GM18502 (cell line): ENCODE measurements around the gene RTN4IP1.

Experiments
- ATAC-seq: cut with Tn5 transposase; IDR thresholded peaks from one replicate; pipeline ENCODE4 v1.9.1; 2021; ENCODE audit warnings: mild to moderate bottlenecking; ENCODE audit not compliant: unreplicated experiment, poor library complexity

Gene RTN4IP1, protein sequence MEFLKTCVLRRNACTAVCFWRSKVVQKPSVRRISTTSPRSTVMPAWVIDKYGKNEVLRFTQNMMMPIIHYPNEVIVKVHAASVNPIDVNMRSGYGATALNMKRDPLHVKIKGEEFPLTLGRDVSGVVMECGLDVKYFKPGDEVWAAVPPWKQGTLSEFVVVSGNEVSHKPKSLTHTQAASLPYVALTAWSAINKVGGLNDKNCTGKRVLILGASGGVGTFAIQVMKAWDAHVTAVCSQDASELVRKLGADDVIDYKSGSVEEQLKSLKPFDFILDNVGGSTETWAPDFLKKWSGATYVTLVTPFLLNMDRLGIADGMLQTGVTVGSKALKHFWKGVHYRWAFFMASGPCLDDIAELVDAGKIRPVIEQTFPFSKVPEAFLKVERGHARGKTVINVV

DNA sequence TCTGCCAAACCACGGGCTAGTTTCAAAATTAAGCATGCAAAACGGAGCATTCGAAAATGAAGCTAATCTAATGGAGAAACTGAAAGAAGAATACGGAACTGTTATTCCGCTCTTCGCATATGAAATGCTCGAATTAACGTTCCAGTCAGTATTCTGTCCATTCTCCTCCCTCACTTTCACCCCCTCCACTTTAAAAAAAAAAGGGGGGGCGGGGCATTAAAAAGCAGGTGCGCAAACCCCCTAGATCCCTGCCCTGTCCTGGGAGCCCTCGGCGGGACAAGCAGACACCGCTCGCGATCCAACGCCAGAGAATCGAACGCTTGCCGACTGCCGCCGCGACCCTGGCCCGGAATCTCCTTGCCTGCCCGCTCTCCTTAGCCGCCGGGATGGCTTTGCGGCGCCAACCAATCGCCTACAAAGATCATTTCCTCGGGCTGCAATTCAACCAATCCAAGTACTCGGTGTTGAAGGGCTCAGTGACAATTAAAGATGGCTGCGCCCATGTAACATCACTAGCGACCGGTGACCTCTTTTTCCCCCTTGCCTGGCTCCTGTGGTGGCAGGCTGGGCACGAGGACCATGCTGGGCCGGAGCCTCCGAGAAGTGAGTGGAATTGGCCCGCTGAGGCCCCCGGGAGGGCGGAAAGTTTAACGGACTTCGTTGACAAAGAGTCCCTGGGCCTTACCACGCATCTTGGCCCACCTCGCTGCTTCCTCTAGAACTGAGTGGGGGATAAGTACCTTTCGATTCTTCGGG lies at the start of gene RTN4IP1, which contains the start of gene QRSL1:
Gene RTN4IP1, minus strand, starts transcription at position 396 of the 756 bp plus-strand sequence. CDS start 477 bp downstream, outside the sequence.
Gene QRSL1, plus strand, starts transcription at position 476 of the 756 bp plus-strand sequence. Its CDS starts 104 bp downstream, at position 580.
- peak; percentile 84 for ATAC-seq

DNA sequence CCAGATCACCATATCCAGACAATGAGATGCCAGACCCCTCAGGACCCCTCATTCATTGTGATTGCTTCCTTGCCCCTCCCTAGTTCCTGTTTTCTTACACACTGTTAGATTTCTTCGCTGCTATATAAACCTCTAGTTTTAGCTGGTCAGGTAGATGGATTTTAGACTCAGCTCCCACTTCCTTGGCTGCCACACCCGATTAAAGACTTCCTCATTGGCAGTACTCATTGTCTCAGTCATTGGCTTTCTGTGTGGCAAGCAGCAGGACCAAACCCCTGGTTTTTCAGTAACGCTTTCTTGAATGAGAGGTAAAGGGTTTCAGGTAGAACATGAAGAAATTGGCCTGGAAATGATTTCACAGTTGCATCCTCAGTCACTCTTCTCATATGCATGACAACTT lies 48.0 kb upstream of the RTN4IP1 start:
- no peak for ATAC-seq

DNA sequence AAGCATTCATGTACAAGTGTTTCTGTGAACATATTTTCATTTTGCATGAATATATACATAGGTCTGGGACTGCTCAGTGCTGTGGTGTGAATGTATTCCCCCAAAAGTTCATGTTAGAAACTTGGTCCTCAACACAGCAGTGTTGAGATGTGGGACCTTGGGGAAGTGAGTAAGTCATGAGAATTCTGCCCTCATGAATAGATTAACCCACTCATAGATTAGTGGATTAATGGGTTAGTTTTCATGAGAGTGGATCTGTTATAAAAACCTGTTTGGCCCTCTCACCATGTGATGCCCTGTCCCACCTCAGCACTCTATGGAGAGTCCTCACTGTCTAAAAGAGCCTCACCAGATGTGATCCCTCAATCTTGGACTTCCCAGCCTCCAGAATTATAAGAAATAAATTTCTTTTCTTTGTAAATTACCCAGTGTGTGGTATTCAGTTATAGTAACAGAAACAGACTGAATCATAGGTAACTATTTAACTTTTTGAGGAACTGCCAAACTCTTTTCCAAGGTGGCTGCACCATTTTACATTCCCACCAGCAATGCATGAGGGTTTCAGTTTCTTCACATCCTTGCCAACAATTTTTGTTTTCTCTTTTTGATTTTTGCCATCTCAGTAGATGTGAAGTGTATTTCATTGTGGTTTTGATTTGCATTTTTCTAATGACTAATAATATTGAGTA lies 45.4 kb upstream of the RTN4IP1 start:
- ATAC-seq: no peak

DNA sequence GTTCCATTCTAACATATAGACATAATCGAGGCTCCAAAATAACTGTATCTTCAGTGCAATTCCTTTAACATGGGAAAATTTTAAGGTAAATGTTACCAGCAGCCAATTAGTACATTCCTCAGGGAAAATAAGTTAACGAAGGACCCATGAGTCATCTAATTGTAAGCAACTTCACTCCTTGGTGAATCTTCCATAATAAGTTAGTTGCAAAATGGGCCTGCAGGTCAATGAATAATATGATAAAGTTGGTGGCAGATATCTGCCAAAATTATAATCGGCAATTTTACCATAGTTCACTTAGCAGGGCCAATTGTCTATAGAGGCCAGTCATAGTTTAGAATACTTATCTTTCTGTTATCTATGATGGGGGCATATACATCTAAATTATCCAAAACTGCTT lies 42.4 kb upstream of the RTN4IP1 start:
- ATAC-seq: no peak

DNA sequence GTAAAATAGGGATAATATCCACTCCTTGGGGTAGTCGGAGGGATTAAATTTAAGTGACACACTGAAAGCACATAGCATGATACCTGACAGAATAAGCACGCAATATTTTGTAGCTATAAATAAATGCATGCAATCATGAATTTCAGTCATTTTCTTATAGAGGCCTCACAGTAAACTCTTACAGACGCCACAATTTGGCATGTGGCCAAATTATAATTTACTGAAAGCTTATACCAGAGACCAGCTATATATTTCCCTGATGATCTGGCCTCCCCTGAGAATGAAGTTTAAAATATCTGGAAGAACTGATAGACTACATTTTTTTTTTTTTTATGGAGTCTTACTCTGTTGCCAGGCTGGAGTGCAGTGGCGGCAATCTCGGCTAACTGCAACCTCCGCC lies 40.9 kb upstream of the RTN4IP1 start:
- ATAC-seq: no peak

DNA sequence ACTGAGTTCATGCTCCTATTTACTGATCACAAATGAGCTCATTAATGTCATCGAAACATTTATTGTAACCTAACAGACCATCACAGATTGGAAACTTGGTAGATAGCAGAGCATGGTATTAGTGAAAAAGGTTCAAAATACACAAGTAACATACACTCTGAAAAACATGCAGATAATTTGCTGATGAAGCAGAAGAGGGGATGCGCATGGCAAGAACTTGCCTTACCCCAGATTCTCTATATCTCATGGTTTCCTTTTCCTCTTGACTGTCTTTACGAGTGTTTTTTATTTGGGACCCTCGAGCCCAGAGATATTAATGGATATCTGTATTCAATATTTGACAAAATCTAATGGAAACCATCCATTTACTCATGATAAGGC lies 37.7 kb upstream of the RTN4IP1 start:
- ATAC-seq: no peak

DNA sequence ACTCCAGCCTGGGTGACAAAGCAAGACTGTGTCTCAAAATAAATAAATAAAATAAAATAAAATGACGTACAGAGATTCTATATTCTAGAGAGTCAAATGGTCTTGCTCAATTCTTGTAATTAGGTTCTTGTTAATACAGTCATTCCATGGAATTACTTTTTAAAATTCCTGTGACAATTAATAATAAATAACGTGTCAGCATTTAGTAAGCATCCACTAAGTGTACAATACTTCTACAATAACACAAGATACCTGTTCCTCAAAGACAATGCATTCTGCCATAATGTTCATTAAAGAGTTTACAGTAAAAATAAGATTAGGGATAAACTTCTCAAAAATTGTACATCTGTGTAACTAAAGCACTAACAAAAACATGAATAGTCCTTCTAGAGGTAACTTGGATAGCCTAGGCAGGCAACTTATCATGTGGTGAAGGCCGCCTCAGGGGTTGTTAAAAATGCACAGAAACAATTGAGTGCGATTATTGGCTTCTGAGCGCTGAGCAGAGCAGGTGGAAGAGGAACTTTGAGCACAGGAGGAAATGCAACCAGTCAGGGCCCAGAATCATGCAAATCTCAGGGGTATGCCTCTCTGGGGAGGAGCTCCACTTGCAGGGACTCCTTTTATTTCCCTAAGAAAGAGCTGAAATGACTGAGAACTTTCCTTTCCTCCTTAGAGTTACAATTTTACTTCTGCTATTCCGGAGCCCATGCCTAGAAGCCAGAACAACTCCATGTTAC lies 37.2 kb upstream of the RTN4IP1 start:
- ATAC-seq: peak; percentile 99

DNA sequence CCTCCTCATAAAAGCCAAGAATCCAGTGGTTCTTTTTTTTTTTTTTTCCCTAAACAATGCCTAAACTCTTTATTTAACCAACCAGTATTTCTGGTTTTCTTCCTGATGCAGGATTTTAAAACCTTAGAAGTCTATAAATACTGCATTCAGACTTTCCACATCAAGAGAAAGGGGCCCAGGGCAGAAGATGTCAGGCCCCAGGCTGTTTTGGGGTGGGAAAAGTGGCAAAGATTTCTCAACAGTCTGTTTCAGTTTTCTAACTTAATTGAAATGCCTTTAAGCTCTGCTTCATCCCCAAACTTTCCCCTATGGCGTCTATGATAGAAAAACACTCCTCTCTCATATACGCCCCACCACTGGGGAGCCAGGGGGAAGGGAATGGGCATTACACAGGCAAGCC lies 33.2 kb upstream of the RTN4IP1 start:
- no peak for ATAC-seq

DNA sequence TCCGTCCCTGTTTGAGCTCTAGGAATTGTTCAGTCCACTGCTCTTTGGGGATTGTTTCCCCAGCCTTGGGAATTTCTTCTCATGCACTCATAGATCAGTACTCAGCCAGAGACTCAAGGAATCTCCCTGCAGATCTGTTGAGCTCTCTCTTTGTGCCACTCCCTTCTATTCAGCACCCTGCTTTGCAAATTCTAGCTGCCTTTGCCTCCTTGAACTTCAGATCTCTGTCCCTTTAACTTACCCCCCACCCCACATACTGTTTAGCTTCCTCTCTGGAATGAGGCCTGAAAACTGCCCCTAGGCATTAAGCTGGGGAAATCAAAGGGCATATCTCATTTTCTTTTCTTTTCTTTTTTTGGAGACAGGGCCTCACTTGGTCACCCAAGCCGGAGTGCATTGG lies 30.6 kb upstream of the RTN4IP1 start:
- ATAC-seq: no peak

DNA sequence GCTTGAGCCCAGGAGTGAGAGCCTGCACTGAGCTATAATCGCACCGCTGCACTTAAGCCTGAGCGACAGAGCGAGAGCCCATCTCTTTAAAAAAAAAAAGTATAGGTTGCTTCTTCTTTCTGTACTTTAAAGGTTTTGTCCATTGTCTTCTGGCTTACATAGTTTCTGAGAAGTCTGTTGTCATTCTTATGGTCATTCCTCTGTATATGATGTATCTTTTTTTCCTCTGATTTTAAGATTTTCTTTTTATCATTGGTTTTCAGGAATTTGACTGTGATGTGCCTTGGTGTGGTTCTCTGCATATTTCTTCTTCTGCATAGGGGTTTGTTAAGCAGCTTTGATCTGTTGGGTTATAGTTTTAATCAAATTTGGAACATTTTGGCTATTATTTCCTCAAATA lies 29.2 kb upstream of the RTN4IP1 start:
- ATAC-seq: no peak

DNA sequence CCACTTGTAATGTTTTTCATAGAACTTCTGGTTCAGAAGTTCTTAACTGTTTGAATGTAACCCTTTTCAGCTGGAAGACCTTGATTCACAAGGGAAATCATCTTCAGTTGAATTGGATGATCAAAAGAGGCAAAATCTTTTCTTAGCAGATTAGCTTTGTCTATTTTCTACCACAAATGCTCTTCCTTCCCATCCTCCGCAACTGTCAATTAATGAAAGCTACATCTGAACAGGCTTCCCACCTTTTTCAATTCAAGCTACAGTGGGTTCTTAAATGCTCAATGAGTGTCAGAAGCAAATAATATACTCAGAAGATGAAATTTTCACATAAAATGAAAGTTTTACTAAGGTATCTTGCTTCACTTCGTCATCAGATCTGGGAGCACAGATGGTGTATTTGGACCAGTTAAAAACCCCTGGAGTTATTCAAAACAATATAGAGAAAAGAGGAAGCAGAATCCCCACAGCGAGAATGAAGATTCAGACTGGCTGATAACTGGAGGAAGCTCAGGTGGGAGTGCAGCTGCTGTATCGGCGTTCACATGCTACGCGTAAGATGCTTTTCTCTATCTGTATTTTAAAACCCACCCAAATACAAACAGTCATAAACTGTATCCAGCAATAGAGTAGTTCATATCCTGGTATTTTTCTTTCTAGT lies 19.5 kb upstream of the RTN4IP1 start:
- peak; percentile 75 for ATAC-seq

DNA sequence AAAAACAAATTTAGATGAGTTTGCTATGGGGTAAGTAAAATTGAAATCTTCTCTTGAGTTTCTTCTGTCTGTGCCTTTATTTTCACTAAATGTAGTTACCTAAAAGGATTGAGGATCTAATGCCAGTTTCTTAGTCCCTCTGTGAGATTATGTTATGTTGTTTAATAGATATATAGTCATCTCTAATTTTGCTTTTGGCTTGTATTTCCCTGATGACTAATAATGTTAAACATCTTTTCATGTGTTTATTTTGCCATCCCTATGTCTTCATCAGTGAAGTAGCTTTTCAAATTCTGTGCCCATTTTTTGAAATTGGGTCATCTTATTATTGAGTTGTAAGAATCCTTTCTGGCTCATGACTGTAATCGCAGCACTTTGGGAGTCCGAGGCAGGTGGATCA lies 13.8 kb upstream of the RTN4IP1 start:
- ATAC-seq: no peak

DNA sequence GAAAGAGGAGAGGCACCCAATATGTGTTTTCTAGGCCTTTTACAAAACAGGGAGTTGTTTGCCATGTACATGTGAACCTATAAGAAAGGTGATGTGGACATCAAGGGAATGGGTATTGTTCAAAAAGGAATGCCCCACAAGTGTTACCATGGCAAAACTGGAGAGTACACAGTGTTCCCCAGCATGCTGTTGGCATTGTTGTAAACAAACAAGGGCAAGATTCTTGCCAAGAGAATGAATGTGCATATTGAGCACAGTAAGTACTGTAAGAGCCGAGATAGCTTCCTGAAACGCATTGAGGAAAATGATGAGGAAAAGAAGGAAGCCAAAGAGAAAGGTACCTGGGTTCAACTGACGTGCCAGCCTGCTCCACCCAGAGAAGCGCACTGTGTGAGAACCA lies 13.2 kb upstream of the RTN4IP1 start:
- no peak for ATAC-seq

DNA sequence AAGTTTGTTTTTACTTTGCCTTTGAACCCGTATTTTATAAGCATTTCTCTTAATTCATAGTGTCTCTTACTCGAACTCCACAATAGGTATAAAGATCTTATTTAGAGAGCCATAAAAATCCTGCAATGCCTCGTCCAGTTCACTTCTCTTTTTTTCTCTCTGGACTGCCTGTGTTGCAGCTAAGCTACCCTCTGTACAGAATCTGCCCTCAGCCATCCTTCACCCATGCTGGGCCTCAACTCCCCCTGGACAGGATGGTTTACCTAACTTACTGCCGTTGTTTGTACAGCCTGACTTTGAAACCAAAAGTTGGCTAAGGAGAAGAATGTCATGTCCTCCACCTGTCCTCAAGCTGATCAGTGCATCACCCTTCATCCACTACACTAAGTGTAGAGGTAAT lies 10.5 kb upstream of the RTN4IP1 start:
- ATAC-seq: no peak

DNA sequence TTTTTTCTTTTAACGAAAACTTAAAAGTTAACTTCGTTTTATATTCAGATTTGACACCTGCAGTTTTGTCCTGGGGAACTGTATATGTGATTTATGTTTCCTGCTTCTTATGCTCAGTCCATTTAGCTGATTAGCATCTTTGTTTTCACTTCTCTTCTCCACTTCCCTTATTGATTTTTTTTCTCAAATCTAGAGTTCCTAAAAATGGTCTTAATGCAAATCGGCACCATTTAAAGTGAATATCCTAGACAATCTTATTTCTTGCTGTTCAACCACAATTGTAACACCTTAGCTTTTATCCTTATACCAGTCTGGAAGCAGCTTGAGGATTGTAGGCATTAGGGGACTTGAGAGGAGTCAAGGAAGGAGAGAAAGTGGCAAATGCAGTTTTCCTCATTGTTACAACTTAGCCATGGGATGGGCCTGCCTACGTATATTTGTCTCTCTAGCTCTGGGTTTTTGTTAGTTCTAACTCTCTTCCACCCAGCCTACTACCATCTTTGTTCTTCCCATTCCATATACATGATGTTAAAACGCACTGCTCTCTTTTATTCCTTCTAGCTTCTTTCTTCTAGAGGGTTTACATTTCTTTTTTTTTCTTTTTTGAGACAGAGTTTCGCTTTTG lies 8.5 kb upstream of the RTN4IP1 start:
- peak; percentile 73 for ATAC-seq

DNA sequence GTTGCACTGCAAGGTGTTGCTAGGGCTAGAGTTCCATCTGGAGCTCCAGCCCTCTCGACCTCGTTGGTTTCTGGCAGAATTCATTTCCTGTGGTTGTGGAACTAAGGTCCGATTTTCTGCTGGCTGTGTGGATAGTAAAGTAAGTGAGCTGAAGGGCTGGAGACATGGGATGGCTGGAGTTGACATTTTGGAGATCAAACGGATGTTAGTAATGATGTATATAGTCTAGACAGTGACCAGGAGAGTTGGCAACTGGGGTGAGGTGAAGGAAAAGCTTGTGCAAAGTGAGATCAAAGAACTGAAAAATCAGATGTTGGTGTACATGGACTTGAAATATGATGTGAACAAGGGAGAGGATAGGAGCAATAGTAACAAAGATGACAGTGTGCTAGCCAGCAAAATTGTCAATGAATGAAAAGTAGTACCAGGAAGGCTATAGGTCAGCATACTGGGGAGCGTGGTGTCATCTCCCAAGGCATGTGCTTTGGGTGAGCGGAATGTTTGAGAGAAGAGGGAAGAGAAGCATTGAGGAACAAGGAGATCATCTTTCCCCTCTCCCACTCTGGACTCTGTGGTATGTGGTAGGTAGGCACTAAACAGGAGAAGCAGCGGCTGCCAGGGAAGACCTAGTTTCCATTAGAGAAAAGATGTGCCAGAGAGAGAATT lies 7.9 kb upstream of the RTN4IP1 start:
- peak; percentile 36 for ATAC-seq

DNA sequence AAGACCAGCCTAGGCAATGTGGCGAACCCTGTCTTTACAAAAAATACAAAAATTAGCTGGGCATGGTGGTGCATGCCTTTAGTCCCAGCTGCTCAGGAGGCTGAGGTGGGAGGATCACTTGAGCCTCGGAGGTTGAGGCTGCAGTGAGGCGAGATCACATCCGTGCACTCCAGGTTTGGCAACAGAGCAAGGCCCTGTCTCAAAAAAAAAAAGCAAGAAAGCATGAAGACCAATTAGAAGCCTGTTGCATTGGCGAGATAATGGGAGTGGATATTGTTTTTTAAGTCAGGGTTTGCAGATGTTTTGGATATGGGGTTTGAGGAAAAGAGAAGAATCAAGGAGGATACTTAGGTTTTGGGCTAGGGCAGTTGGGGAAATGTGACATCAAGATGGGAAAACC lies 5.3 kb upstream of the RTN4IP1 start:
- no peak for ATAC-seq

DNA sequence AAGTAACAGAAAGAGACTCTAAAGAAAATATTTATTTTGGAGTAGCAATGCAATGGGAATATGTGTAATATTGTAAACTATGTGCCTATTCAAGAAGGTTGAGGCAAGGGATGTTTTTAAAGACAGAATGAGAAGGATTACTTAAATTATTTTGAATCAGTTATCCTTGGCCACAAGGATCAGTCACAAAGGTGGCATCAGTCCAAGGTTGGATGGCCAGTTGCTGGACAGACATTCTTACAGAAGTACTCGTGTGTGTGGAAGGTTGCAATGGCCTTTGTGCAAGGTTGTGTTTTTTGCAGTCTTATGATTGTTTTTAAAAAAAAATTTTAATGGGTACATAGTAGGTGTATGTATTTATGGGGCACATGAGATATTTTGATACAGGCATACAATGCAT lies 2.0 kb upstream of the RTN4IP1 start:
- no peak for ATAC-seq

DNA sequence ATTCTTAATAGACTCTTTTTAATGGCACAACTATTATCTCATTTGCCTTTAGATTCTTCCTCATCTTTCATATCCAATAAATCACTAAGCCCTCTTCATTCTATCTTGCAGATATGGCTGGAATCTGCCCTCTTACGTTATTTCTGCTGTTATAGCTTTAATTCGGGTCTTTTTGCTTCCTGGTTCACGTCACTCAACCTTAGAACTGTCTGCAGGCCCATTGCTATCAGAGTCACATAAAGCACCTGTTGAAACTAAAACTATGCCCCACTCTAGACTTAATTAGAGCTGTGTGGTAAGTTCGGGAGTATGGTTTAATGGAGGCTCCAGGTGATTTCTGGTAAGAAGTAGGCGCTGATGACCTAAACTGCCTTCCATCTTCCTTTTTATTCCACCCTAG lies 1.1 kb upstream of the RTN4IP1 start:
- no peak for ATAC-seq
